ENCODE results near the gene H6PD. TPM values are rescaled to one million over a fixed set of nuclear protein-coding genes. Genes with fewer than 3 reads are reported as not detected.

Gene H6PD
- polyA plus RNA-seq, 5 donors = 40.9 to 57.8 (median 48.4) TPM

DNA sequence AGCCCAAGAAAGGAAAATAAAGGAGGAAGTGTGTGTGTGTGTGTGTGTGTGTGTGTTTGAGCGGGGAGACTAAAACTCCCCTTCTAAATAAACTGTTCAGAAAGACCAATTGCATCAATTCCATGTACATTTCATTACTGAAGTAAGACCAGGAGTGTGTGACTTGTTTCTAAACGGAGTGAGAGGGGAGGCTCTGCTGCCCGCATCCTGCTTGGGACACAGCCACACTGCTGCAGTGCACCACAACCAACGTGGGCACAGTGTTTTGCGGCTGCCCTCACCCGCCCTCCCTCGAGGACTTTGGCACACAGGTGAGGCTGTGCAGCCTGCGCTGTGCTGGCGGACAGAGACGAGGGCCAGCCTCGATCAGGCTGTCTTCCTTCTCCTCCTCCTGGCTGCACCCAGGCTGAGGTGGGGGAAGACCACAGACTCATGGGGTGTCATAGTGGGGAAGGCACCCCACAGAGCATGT, 31.0 kb upstream of the H6PD start:
- no peak for DNase-seq

DNA sequence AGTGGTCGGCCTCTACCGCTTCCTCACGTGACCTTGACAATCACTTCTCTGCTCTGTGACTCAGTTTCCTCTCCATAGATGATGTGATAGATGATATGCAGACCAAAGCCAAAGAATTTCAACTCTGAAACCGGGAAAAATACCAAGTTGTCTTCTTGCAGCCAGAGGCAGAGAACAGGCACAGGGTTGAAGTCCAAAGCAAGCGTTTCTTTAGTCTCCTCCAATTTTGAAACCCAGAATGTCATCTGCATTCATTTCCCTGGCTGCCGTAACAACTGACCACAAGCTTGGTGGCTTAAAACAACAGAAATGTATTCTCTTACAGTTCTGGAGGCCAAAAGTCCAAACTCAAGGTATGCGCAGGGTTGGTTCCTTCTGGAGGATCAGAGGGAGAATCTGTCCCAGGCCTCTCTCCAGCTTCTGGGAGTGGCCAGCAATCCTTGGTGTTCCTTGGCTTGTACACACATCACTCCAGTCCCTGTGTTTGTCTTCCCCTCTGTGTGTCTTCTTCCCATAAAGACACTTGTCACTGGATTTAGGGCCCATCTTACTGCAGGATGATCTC, 30.3 kb upstream of the H6PD start:
- DNase-seq = no peak

DNA sequence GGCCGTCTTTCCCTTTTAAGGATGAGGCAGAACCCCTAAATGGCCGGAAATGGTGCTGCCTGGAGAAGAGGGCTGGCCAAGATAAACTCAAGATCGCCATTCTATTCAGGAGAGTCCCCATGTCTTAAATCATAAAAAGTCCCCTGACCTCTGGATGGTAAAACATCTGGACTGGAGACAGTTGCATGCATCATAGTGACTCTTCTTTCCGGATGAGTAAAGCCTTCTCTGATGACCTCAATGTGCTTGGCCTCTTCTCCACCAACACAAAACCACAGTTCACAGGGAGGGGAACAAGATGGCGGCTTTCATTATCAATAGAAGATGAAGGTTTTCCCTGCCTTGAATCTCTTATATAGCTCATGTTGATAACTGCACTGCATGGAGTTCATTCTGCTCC, 27.5 kb upstream of the H6PD start:
- no peak for DNase-seq

DNA sequence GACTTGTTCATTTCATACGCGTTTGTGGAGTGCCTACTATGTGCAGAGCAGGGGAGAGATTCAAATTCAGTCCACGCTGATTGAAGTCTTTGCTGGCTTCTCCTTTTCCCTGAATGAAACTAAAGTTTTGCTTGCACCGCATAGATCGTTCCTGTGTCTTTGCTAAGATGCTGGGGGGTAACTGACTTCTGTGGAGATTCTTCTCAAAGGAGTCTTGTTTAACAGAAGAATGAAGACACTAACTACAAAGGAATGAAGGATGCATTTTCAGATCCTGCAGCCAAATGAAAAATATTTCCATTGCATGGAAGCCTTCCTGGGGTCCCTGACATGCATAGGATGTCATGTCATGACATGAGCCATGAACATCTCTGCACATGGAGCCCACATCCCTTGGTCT, 26.9 kb upstream of the H6PD start:
- DNase-seq = no peak

DNA sequence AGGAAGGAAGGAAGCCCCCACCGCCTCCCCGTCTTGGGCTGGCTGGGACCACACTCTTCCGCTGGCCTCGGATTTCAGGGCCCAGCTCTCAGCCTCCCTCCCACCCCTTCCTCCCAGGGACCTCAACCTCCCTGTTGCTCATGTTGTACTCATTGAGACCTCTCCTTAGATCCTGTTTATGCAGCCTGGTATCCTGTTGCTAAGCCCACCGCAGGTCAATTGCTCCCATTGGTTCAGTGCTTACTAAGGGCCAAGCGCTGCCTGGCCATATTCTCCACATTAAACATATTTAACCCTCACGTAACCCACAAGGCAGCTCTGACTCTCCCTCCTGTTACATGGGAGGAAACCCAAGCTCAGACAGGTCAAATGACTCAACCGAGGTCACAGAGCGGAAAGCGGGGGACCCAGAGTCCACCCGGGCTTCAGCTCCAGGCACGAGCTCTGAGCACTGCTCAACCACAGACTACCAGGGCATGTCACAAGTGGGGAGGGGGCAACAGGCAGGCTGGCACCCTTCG, 23.2 kb upstream of the H6PD start:
- no peak for DNase-seq

DNA sequence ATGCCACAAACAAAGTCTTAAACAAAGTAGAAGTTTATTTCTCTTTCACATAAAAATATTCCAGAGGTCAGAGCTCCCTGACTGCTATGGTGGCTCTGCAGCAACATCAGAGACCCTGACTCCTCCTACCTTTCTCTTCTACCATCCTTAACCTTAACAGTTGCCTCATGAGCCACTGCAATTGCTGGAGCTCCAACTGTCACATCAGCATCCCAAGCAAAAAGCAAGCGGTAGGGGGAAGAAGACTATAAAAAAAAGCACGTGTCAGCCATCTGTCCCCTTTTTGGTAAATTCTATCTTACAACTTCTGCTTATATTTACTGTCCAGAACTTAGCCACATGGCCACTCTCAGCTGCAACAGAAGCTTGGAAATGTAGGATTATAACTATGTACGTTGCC, 21.8 kb upstream of the H6PD start:
- DNase-seq = no peak

DNA sequence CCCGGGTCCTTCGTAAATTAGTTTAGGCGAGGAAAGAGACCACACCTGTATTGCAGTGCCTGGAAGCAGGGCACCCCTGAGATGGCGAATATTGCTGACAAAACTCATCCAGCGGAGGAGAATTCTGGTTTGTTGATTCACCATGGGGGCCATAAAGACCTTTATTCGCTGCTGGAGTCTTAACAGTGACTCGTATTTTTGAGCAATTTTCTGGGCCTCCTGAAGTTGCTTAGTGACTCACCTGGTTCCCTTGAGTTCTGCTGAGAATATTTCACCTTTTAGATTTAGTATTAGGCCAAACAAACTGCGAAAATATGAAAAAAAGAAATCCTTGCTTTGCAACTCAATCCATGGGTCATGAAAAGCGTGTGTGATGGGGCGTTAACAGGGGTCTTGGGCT, 20.6 kb upstream of the H6PD start:
- no peak for DNase-seq

DNA sequence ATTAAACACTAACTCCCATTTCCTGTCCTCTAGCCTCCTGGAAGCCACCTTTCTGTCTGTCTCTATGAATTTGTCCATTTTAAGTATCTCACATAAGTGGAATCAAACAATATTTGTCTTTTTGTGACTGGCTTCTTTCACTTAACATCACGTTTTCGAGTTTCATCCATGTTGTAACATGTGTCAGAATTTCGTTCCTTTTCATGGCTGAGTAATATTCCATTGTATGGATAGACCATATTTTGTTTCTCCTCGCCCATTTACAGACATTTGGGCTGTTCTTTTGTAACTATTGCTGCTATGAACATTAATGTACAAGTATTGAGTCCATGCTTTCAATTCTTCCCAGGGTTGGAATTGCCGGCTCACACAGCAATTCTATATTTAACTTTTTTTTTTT, 15.7 kb upstream of the H6PD start:
- no peak for DNase-seq

DNA sequence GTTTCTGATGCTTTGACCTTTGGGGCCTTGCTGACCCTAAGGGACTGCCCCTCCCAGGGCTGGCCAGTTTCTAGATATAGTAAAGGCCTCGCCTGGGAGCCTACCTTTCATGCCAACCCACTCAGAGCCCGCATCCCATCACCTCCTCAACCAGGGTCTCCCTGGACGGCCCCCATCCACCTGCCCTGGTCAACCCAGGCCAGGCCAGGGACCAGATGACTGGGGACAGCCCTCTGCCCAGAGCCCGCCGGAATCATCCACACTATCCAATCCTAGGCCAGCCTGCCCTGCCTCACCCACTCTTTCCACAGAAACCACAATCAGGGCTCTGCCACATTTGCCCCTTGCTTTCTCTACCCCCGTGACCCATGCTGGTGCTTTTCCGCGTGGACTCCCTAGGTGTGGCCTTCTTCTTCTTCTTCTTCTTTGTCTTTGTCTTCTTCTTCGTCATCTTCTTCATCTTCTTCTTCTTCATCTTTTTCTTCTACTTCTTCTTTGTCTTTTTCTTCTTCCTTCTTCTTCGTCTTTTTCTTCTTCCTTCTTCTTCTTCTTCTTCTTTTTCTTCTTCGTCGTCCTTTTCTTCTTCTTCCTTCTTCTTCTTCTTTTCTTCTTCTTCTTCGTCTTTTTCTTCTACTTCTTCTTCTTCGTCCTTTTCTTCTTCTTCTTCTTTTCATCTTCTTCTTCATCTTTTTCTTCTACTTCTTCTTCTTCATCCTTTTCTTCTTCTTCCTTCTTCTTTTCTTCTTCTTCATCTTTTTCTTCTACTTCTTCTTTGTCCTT, 11.5 kb upstream of the H6PD start:
- no peak for DNase-seq

DNA sequence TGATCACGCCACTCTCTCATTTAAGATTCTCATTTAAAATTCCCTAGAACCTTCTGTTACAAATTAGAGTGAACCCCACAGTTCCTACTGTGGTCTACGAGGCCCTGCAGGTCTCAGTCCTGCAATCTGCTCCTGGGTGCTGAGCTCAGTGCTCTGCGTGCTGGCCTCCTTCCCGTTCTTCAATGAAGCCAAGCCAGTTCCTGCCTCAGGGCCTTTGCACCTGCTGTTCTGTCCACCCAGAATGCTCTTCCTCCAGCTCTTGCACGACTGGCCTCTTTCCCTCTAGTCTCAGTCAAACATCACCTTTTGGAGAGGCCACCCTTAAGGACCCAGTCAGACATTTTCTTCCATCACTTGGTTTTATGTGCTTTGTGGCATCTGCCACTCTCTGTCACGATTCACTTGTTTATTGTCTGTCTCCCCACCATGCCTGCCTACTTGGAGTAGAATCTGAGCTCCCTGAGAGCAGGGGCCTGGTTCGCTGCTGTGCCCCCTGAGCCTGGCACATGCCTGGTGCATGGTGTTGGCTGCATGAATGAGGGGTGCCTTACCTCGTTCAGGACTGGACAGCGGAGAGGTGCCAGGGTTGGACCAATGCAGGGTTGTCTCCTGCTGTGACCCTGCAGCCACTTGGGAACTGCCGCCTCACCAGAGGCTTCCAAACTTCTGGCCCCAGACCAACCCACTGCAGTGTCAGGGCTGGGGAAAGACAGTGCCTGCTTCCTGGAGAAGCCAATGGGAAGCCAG, 9.7 kb upstream of the H6PD start:
- no peak for DNase-seq

DNA sequence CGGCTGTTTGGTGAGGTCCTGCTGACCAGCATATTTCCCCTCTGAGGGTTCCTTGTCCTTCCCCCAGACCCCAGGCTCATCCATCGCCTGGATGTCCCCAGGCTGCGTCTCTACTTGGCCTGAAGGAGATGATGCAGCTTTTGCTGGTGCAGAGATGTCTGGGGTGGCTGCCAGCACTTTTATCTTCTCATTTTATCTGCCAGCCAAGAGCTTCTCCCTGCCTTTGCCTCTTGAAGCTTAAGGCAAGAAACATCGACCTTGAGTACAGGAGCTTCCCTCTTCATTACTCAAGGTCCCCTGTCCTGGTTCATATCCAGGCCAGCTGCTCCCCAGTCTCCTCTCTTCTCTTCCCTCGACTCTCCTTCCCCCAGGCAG, 9.2 kb upstream of the H6PD start:
- no peak for DNase-seq

DNA sequence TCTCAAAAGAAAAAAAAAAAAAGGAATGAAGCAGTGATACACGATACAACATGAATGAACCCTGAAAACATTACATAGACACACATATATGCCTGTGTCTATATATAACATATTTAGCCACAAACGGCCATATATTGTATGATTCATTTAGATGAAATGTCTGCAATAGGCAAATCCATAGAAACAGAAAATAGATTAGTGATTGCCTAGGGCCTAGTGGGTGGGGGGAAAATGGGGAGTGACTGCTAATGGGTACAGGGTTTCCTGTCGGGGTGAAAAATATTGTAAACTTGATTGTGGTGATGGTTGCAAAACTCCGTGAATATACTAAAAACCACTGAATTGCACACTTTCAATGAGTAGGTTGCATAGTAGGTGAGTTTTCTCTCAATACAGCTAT, 6.0 kb upstream of the H6PD start:
- DNase-seq = no peak

DNA sequence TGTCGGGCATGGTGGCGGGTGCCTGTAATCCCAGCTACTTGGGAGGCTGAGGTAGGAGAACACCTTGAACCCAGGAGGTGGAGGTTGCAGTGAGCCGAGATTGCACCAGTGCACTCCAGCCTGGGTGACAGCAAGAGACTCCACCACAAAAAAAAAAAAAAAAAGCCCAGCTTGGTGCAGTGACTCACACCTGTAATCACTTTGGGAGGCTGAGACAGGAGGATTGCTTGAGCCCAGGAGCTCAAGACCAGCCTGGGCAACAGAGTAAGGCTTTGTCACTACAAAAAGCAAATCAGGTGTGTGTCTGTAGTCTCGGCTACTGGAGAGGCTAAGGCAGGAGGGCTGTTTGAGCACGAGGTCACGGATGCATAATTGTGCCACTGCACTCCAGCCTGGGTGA, 5.0 kb upstream of the H6PD start:
- no peak for DNase-seq

DNA sequence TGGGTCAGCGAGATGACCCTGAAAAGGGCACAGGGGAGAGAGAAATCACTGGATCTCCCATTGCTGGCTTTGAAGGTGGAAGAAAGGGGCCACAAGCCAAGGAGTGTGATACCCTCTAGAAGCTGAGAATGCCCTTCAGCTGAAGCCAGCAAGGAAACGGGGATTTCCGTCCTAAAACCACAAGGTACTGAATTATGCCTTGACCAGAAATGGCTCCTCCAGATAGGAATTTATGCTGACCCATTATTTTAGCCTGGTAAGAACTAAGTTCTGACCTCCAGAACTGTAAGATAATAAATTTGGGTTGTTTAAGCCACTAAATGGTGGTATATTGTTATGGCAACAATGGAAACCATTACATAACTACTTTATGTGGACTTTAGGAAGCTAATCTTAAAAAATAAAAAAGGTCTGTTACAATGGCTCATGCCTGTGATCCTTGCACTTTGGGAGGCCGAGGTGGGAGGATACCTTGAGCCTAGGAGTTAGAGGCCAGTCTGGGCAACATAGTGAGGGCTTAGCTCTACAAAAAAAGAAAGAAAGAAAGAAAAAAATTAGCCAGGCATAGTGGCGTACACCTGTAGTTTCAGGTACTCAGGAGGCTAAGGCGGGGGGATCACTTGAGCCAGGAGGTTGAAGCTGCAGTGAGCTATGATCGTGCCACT, 3.6 kb upstream of the H6PD start:
- no peak for DNase-seq

DNA sequence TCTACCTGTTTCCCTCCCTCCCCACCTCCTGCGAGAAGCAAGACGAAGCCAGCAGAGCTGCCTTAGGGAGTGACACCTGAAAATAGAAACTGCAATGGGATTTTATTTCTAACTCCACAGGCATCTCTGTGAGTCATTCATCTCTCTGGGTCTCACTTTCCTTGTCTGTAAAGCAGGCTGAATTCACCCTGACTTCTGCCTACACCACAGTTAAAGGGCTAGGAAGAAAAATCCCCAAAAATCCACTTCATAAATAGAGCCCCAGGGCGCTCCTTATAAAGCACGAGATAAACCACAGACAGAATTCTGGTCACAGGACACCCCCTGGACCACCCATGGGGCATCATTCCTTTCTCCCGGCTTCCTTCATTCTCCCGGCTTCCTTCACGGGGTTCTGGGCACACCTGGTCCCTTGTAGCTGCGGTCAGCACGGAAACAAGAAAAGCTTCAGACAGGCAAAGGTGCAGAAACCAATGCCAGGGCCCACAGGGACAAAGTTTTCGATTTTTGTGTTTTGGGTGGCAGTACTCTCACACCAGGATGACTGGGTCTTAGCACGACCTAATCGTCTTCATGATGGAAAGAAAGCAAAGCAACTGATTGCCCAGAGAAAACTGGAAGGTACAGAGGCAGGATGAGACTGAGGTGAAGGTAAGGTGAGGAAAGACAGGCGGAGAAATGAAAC, 2.8 kb upstream of the H6PD start:
- no peak for DNase-seq

DNA sequence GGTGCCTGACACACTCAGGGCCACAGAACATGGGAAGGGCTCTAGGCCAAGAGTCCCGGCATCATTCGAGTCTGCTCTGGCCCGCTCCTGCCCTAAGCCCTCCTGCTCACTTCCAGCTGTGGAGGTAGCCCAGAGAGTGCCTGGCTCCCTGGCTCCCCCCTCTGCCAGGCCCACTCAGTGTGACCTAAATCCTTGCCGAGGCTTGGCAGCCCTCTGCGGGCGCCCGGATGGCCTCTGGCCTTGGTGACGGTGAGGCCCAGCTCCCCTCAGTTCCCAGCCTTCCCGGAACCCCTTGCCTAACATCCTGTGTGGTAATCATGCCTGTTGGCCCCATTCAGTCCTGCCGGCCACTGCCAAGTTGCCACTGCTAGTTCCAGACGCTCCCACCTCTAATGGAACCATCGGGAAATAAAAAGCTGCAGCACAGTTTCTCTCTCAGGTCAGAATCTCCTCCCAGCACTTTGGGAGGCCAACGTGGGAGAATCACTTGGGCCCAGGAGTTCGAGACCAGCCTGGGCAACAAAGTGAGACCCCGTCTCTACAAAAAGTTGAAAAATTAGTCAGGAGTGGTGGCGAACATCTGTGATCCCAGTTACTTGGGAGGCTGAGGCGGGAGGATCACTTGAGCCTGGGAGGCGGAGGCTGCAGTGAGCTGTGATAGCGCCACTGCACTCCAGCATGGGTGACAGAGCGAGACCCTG, 1.2 kb upstream of the H6PD start:
- DNase-seq = peak; percentile 52 to 71

DNA sequence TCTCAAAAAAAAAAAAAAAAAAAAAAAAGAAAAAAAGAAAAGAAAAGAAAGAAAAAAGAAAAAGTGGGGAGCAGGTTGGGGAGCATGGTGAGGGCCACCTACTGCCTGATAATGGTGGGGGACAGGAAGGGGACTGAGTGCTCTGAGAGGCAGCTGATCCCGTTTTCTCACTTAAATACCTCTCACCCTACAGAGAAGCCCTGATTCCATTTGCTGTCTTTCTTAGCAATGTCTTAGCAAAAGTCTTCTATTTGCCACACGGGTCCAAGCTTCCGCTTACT, 692 bp upstream of the H6PD start:
- no peak for DNase-seq

DNA sequence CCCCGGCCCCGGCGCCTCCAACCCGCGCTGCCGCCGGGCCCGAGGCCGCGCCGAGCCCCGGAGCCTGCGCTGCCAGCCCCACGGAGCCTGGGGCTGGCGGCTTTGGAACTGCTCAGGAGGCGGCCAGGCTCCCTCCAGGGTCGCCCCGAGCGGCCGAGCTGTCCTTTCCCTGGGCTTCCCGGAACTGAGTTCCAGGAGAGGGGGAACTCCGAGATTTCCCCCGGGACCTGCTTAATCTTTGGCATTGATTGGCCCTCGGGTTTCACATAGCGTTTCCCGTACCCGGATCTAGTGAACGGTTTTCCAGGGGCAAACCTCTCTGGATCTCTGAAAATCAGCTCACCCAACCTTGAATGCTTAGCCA, 504 bp downstream of the H6PD start:
- DNase-seq = no peak

DNA sequence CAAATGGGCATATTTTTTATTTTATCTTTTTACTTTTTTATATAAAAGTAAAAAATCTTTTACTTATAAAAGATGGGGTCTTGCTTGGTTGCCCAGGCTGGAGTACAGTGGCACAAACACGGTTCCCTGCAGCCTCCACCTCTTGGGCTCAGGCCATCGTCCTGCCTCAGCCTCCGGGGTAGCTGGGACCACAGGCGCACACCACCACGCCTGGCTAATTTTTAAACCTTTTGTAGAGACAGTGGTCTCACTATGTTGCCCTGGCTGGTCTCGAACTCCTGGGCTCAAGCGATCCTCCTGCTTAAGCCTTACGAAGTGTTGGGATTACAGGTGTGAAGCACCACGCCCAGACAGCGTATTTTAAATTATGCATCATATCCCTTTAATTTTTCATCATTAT, 986 bp downstream of the H6PD start:
- no peak for DNase-seq

DNA sequence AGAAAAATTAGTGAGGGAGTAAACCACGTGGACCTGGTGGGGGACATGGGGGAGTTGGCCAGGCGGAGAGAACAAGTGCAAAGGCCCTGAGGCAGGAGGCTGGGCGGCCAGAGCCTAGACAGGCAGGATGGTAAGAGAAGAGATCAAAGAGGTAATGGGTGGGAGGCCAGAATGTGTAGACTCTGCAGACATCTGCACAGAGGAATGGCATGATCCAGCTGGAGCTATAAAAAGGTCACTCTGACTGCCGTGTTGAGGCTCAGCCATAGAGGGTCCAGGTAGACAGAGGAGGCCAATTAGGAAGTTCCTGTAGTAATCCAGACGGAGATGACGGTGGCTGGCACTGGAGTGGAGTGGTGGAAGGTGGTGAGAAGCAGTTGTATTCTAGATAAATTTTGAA, 3.6 kb downstream of the H6PD start:
- DNase-seq = no peak

DNA sequence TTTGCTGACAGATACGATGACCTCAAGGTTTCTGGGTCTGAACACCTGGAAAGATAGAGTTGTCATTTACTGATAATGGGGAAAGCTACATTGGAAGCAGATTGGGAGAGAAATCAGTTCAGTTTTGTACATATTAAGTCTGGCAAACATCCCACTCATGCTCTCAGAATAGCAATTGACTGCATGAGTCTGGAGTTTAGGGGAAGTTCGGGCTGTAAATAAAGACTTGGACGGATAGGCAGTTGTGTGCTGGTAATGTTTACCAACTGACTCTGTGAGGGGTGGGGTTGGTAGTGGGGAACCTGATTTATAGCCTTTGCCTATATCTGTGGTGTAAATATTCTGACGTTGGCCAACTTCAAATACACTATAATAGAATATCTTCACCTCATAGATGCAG, 4.0 kb downstream of the H6PD start:
- no peak for DNase-seq
